ENCODE results near the gene MAPK4.

Gene MAPK4

DNA sequence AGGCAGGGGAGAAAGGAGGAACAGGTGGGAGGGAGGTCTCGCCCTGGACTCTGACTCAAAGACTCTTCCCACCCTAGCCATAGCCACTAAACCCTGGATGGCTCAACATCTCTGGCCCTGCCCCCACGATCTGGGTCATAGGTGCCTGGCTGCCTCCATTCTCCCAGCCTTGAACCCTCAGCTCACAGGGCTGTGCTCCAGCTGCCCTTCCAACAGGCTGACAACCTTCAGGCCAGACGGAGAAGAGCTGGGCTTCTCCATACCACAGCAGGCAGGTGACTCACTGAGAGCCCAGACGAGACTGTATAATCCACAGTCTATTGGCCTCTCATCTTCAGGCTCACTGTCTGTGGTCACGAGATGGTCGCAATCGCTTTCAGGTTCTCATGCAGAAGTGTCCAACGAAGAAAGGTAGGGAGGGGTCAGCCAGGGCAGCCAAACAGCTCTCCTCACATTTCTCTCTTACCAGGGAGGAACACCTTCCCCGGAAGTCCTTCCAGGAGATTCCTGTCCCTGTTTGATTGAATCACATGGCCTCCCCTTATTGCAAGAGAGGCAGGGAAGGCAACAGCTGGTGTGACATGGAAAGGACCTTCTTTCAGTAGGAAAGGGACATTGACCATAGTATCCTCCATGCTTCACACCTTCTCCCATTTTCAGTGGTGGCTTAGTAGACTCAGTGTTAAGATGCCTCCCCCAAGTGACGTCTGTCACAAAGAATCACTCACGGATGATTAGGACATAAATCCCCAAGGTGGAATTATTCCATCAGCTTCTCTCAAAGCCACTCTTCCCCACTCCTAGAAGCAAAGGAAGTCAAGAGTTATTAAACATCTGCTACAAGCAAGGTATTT, 159.8 kb downstream of the MAPK4 start:
- DNase-seq = no peak

DNA sequence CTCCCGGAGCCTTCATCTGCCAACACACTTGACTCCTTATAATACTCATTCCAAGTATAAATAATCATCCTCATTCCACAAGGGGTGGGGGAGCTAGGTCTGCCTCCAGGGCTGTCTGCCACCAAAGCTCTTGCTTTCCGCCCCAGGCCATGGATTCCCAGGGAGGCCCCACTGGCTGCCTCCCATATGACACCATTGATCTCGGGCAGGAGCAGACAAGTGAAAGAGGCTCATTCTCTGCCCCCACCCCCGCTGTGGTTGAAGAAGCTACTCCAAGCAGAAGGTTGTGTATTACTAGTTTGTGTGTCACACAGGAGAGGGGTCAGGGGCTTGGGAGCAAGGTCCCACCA, 160.4 kb downstream of the MAPK4 start:
- DNase-seq = no peak

DNA sequence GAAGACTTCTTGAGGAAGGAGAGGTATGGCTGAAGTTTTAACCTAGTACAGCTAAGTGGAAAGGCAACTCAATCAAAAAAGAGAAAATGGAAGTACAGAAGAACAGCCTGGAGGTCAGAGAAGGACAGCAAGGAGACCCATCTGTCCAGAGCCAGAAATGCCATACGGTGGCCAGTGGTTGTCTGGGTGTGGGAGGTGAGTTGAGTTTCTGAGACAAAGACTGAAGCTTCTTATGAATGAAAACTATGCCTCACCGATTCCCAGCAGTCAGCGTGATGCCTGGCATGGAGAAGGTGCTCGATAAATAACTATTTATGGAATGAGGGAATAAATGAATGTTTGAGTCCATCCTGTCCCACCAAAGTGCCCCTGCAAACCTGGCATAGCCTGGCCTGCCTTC, 161.1 kb downstream of the MAPK4 start:
- peak in 13 of 51 donors; percentile 4 to 62 (median 25) for DNase-seq

DNA sequence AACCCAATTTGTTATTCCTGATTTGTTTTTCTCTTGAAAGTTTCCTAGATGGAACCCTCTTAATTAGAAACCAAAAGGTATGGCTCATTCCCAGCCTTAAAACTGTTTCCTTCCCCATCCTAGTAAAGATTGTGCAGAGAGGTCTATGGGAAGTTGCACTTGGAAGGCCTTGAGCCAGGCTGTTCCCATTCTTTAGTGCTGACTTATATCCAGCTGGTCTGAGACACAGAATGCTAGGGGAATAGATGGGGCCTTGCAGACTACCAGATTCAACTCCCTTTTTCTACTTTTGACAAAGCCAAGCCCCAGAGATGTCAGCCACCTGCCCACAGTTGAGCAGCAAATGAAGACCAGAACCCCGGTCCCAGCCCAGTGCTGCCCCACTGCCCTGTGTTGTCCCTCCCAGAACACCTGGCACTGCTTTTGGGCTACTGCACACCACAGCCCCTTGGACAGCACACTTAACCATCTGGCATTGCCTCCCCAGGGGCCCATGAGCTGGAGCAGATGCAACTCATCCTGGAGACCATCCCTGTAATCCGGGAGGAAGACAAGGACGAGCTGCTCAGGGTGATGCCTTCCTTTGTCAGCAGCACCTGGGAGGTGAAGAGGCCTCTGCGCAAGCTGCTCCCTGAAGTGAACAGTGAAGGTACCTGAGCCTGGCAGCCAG, 161.7 kb downstream of the MAPK4 start:
- DNase-seq = no peak

DNA sequence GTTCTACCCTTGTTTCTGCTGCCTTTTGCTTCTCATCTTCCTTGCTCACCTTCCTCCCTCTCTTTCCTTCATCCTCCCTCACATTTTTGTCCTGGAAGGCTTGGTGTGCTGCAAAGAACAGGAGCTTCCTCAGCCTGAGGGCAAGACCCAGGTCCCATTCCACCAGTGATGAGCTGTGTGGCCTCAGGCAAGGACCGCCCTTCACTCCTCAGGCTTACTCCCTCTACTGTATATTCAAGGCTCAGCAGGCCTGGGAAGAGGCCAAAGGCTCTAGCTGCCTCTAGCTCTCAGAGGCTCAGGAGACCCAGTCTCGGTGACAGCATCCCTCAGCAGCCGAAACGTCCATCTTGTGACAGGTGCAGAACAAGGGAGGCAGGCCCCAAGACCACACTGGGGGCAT, 162.4 kb downstream of the MAPK4 start:
- no peak for DNase-seq

DNA sequence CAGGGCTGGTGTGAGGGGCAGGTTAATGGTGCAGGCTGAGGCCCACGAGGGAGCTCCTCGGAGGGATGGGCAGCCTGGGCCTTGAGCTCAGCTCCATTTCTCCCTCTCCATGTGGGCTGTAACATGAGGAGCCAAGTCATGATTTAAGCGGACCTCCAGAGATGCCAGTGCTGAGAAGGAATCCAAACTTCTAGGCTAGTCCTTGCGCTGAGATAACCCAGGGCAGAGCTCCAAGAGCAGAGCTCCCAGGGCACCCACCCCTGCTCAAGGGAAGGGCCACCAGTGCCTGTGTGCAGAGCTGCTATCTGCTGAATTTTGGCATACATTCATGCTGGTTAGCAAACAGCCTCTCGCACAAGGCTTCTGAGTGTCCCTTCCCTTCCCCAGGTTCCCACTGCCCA, 164.9 kb downstream of the MAPK4 start:
- no peak for DNase-seq

DNA sequence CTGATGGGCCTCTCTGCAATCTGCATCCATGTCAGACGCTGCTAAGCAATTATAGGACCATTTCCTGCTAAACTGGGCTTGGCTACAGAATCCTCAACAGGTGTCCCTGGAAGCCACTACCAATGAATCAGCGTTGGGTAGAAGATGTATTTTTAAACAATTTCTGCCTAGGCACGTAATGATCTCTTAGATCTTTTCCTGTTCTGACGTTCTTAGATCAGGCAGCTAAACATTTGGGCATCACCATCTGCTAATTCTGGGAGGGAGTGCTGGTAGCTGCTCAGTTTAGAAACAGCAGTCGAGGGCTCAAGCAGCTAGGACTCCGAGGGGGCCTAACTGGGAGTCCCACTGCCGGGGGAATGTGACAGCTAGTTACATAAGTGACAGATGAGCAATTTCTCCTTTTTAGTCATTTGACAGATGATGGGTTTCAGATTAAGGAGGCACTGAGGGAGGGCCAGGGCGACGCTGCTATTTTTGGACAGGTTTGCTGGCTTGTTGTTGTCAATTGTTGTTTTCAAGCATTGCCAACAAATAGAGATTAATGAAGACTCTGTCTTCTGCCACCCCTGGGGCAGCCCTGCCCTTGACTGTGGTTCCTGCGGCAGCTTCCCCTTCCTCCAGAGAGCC, 167.2 kb downstream of the MAPK4 start:
- DNase-seq = peak in 2 of 51 donors; percentile 21 to 76

DNA sequence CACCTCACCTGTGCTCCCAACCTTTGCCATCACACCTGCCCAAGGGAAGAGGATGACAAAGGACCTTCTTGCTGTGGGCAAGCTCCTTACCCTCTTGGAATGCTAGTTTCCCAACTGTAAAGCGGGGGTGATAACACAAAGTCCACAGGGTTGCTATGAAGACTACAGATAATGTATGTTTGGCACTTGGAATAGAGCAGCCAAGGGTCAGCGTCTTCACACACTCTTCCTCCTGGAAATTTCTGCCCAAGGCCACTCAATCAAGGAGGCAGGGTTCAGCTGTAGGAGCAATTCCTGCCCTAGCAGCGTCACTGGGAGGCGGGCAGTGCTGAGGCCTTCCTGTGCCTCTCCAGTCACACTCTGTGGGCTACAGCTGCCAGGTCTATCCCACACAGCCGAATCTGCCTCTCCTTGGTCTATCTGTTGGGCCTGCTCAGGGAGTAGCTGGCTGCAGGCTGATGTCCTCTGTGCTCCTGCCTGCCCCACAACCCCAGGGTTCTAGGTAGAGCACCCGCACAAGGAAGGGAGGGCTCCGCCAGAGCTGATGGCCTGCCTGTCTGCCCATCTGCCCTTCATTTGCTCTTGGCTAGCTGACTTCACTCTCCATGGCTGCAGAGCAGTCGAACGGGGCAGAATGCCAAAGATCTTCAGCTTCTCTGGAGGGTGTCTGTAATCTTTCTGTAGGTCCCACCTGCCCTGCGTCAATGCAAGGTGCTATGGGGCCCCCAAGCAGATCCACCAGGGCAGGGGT, 168.0 kb downstream of the MAPK4 start:
- DNase-seq = no peak

DNA sequence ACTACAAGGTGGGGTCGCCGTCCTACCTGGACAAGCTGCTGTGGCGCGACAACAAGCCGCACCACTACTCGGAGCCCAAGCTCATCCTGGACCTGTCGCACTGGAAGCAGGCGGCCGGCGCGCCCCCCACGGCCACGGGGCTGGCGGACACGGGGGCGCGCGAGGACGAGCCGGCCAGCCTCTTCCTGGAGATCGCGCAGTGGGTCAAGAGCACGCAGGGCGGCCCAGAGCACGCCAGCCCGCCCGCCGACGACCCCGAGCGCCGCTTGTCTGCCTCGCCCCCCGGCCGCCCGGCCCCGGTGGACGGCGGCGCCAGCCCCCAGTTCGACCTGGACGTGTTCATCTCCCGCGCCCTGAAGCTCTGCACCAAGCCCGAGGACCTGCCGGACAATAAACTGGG, 169.5 kb downstream of the MAPK4 start:
- no peak for DNase-seq

DNA sequence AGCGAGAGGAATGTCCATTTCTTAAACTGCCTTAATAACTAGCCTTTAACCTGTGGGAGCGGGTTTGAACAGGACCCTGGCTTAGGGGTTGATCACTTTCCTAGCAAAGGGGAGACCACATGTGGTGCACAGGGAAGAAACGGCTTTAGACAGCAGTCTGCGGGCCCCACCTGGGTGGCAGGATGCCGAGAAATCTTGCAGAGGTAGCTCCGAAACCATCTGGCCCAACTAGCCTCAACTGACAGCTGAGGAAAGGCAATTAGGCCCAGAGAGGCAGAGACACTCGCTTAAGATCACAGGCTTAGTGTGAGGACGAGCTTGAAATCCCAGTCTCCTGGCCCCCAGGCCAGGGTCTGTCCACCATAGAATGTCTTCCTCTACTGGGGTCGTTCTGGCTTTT, 170.1 kb downstream of the MAPK4 start:
- DNase-seq = no peak

DNA sequence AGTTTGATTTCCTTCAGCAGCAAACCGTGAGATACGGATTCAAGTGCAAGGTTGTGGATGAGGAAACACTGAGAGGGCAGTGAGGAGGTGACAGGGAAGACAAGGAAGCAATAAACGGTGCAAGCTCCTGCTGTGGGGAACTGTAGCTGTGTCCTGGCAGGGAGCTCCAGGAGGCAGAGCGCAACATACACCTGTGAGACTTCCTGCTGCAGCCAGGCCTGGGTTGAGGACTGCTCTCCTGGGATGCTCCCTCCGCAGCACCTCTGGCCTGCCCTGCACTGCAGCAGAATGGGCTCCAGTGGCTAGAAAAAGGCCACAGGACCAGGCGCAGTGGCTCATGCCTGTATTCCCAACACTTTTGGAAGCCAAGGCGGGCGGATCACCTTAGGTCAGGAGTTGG, 174.5 kb downstream of the MAPK4 start:
- no peak for DNase-seq

DNA sequence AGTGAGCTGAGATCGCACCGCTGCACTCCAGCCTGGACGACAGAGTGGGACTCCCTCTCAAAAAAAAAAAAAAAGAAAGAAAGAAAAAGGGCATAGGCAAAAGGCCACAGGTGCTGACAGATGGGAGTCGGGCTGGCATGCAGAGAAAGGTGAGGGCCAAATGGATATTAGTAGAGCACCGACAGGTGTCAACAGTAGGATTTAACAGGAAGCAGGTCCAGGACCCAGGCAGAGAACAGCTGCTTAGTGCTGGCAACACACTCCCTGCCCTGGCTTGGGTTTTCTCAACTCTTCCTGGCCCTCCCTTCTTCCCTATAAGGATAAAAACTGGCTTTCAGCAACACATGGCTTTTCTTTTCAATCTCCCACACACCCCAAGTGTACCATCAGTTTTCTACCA, 175.0 kb downstream of the MAPK4 start:
- no peak for DNase-seq

DNA sequence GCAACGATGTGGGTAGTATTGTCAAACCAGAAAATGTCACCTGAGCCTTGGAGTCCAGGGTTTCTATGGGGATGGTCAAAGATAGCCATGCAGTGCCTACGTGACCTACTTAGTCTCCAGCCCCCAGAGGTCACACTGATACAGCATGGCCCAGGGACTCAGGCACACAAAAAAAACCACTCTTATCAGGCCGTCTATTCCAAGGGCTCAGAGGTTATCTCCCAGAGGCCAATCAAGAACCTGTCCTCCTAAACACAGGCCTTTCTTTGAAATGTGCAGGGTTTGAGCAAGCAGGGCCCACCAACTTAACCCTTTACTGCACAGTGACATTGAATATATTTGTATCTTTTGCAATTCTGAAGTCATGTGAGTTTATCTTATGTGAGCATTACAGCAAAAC, 177.2 kb downstream of the MAPK4 start:
- DNase-seq = no peak

DNA sequence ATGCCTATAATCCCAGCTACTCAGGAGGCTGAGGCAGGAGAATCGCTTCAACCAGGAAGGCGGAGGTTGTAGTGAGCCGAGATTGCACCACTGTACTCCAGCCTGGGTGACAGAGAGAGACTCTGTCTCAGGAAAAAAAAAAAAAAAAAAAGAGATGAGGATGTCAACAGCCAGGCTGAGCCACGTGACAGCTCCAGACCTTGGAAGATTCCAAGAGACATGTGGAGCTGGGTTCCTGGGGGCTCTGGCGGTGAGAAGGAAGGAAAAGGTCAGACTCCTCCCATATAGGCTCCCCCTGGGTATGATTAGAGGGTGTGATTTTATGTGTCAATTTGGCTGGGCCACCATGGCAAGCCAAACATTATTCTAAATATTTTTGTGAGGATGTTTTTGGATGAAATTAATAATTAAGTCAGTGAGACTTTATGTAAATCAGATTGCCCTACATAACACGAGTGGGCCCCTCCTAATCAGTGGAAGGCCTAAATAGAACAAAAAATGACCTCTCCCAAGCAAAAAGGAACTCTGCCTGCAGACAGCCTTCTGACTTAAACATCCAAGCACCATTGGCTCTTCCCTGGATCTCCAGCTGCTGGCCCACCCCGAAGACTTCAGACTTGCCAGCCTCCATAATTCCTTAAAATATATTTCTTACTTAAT, 178.3 kb downstream of the MAPK4 start:
- DNase-seq = no peak

DNA sequence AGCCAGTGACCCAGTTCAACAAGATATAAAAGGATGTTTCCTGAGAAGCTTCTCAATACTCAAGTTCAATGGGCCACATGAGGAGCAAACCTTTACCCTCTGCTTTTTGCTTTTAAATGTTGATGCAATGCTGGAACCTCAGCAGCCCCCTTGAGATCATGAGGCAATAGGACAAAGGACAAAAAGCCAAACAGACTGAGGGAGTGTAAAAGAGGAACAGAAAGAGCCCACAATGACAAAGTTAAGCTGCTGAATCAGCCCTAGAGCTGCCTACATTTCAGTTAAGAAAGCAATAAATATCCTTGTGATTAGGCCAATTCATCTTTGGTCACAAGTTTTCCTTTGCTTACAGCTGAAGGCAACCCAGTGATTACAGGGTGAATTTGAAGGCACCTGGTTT, 183.1 kb downstream of the MAPK4 start:
- DNase-seq = no peak

DNA sequence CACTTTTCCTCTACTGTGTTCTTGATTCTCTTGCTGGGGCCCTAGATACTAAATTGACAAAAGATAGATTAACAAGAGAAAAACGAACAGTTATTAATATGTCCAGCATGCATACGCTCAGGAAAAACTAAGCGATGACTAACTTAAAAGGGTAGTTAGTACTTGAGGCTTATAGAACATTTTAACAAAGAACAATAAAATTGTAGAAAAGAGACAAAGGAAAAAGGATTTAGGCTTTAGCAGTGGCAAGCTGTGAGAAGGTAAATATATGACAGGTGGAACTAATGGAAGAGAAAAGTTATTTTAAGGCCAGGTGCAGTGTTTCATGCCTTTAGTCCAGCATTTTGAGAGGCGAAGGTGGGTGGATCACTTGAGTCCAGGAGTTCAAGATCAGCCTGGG, 184.4 kb downstream of the MAPK4 start:
- DNase-seq = no peak

DNA sequence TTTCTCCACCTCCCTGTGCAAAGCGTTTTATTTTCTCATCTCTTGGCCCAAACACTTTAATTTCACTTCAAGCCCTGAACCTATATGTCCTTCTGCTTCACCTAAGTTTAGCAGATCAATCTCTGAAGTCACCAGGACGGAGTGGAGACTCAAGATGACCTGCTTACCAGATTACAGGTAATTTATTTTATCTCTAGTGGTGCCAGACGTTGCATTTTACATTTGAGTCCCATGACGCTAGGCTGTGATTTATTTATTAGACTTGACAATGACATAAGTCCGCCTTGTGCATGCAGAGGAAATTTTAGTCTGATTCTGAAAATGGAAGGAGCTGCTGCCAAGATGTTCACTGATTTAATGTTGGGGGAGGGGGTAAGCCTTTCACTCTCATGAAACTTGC, 186.1 kb downstream of the MAPK4 start:
- no peak for DNase-seq

DNA sequence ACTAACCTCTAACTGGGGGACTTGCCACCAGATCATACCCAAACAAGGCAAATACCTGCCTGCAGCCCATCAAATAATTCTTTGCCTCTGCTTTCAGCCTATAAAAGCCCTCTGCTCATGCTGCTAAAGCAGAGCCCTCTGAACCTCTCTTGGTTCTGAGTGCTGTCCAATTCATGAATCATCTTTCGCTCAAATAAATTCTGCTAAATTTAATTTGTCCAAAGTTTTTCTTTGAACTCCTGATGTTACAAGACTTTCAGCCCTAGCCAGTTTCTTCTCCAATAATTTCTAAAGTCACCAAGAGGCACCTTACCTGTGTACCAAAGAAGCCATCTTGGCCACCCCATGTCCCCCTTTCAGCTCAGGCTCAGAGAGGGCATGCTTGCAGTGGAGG, 188.0 kb downstream of the MAPK4 start:
- DNase-seq = no peak

DNA sequence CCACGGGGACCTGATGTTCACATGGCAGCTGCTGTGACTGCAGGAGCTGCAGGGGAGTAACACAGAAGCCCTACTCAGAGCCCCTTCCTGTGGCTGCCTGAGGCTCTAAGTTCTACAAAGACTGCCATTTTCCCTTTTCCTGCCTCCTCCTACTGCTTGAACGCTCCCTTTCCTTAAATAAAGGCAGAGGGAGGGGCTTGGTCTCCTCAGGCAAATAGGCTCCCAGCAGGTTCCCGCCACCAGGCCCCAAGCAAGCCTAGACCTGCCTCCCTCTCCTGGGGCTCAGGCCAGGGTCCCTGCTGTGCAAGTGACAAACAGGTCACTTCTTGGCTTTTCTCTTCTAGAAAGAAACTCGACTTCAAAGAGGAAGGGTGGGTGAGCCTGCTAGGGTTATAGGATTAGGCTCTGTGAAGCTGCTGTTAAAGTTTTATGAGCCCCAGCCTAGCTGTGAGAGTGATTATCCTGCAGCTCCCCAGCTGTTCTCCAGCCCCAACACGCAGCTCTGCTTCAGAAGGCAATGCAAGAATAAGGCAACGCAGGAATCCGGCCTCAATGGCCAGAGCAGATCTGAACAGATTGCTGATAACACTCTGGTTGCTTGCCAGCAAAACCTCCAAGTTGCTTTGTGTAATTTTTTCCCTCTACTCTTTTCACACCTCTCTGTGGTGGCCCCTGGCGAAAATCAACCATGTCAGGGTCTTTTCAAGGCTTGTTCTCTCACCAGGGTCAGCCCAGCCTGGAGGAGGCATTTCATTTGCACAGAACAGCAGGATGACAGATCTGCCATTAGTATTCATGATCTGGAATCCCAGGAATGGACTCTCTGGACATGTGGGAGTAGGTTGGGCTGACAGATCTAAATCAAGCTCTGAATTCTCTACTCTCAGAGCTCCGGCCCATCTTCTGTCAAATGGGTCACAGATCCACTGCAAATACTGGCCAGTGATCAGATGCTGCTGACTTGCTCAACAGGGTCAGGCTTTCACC, 188.6 kb downstream of the MAPK4 start:
- DNase-seq = no peak

DNA sequence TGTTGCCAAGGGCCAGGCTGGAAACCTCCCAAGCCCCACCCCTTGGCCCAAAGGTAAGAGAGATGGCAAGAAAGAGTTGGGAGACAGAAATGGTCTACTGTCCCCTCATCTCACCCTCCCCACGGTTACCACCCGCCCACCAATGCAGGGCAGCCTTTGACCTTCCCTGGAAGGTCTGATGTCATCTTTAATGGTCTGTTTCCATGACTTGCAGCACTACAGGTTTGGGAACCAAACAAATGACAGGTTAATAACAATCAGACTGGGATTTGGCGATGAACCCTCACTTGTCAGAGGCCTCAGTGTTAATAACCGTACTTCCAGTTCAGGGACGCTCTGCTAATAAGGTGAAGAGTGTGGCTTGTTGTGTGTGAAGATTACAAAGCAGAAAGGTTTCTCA, 189.5 kb downstream of the MAPK4 start:
- DNase-seq = no peak
